Dermis microvascular lymphatic vessel endothelial cell (primary cell): ENCODE data around the gene ITGB1BP2. TPM values are rescaled to one million over a fixed set of nuclear protein-coding genes. Genes with fewer than 3 reads are reported as not detected.
"Not testable (repeated sequence)": the region's sequence is repeated elsewhere in the genome, so short reads cannot be mapped to it uniquely, and the experiment has no call there.

Experiments used
- DNase-seq, 2 donors: peaks; one replicate each; pipeline versions ENCODE4 v3.0.0 to v3.0.0-alpha.2; 2010; ENCODE audit warnings: low read depth in 2 of 2
- total RNA-seq: library from RNA; depleted of rRNA; stranded (reverse); fragments of >200 nt; gene quantifications from 2 replicates; pipeline ENCODE4 v1.2.1, GENCODE V29; 2014

Gene ITGB1BP2
- total RNA-seq, 1 donor from 2014 or later, result 0.64 TPM

GRCh38 chrX:71302461-71303213, 1.1 kb downstream of the ITGB1BP2 start:
- peak in 1 of 2 donors; percentile 28 for DNase-seq

DNA sequence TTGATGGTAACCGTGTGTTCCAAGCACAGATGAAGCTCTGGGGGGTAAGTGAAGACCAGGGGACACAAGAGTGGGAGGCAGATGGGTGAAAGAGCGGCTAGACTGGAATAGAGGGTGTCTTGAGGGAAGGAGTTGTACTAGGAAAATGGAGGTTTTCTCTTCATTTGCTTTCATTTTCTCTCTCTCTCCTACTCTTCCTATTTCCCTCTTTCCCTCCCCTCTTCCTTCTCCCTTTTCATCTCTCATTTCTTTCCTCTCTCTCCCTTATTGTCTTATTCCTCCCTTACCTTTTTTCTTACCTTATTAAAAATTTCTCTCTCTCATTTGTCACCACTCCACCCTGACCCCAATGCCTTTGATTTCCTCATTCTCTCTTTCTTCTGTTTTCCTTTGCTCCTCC, 3.0 kb downstream of the ITGB1BP2 start:
- DNase-seq, result no peak

DNA sequence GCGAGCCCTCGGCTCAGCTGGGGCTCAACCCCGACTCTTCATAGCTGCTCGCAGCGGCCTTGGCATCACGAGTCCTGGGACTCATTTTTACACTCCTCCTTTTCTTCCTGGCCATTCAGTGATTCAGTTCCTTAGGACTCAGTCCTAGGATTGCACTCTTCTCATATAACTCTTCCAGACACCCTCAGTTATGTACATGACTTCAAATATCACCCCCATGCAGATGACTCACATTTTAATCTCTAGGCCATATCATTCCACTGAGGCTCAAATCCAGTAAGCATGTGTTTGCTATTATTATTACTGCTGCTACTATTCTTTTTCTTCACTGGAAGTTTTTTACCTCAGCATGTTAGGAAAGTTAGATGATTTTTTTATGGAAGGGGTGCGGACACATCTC, 14.4 kb downstream of the ITGB1BP2 start:
- no peak for DNase-seq

- DNase-seq, result not testable (repeated sequence)
Measured at GRCh38 chrX:71316959-71317358, 15.4 kb downstream of the ITGB1BP2 start.

GRCh38 chrX:71320126-71320525, 18.6 kb downstream of the ITGB1BP2 start:
- no peak for DNase-seq

DNA sequence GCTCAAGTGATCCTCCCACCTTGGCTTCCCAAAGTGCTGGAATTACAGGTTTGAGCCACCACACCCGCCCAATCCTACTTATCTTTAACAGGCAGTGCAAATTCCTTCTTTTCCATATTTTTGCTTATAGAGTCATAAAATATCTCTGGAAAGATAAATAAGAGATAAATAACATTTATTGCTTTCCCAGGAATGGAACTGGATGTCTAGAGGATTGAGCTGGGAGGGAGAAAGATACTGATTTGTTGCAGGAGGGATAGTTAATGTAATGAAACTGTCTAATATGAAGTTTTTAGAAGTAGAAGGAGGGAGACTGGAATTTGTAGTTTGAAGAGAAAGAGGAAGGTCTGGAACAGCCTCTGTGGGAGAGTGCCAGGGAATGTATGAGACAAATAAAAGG, 20.2 kb downstream of the ITGB1BP2 start:
- no peak for DNase-seq

DNA sequence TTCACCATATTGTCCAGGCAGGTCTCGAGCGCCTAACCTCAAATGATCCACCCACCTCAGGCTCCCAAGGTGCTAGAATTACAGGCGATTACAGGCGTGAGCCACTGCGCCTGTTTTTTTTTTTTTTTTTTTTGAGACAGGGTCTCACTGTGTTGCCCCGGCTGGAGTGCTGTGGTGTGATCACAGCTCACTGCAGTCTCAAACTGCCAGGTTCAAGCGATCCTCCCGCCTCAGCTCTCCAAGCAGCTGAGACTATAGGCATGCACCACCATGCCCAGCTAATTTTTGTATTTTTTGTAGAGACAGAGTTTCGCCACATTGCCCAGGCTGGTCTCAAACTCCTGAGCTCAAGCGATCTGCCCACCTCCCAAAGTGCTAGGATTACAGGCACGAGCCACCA, 22.9 kb downstream of the ITGB1BP2 start:
- not testable (repeated sequence) for DNase-seq

DNA sequence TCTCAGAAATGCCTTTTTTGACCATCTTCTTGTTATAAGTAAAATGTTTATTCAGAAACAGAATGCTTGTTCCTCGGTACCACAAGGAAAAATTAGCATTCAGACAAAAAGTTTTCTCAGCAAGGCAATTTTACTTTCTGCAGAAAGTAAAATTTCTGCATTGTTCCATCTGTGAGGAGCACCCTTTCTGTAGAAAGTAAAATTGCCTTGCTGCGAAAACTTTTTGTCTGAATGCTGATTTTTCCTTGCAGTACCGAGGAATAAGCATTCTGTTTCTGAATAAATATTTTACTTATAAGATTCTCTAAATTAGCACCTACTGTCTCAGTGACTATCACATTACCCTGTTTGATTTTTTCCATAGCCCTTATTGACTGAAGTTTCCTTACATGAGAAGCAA, 24.8 kb downstream of the ITGB1BP2 start:
- no peak for DNase-seq

- DNase-seq, result not testable (repeated sequence)
Measured at GRCh38 chrX:71349151-71349665, 47.7 kb downstream of the ITGB1BP2 start.

- DNase-seq, result not testable (repeated sequence)
Measured at GRCh38 chrX:71349867-71350266, 48.3 kb downstream of the ITGB1BP2 start.

- DNase-seq, result not testable (repeated sequence)
Measured at GRCh38 chrX:71352439-71352838, 50.9 kb downstream of the ITGB1BP2 start.

Other genes with a start within 250 kb of the ITGB1BP2 start
- 71.9 and 76.3 TPM in 2 replicates for gene SNX12, start 233.4 kb upstream of the ITGB1BP2 start, total RNA-seq
- gene FOXO4, start 205.9 kb upstream of the ITGB1BP2 start, total RNA-seq, result 5.9 and 9.7 TPM in 2 replicates
- gene CXorf65, start 195.0 kb upstream of the ITGB1BP2 start, total RNA-seq, result not detected in 2 replicates
- 0.13 and 0.25 TPM in 2 replicates for gene IL2RG, start 190.2 kb upstream of the ITGB1BP2 start, total RNA-seq
- gene MED12, start 183.2 kb upstream of the ITGB1BP2 start, total RNA-seq, result 29.0 and 36.4 TPM in 2 replicates
- gene NLGN3, start 156.9 kb upstream of the ITGB1BP2 start, total RNA-seq, result under 0.01 and 0.13 TPM in 2 replicates
- not detected in 2 replicates for gene GJB1, start 78.5 kb upstream of the ITGB1BP2 start, total RNA-seq
- gene ZMYM3, start 47.6 kb upstream of the ITGB1BP2 start, total RNA-seq, result 8.5 and 12.1 TPM in 2 replicates
- 353 and 381 TPM in 2 replicates for gene NONO, start 18.1 kb upstream of the ITGB1BP2 start, total RNA-seq
- gene TAF1, start 64.6 kb downstream of the ITGB1BP2 start, total RNA-seq, result 27.5 and 29.1 TPM in 2 replicates
- gene OGT, start 231.4 kb downstream of the ITGB1BP2 start, total RNA-seq, result 65.6 and 117 TPM in 2 replicates